Measurements from ENCODE around the gene IL13. TPM values are rescaled to one million over a fixed set of nuclear protein-coding genes. Genes with fewer than 3 reads are reported as not detected.
"Not testable (repeated sequence)": the region's sequence is repeated elsewhere in the genome, so short reads cannot be mapped to it uniquely, and the experiment has no call there.

The IL13 gene
- total and polyA plus RNA-seq, 12 donors, result 0.06 to 0.61 (median 0.21) TPM; not detected in 8

DNA sequence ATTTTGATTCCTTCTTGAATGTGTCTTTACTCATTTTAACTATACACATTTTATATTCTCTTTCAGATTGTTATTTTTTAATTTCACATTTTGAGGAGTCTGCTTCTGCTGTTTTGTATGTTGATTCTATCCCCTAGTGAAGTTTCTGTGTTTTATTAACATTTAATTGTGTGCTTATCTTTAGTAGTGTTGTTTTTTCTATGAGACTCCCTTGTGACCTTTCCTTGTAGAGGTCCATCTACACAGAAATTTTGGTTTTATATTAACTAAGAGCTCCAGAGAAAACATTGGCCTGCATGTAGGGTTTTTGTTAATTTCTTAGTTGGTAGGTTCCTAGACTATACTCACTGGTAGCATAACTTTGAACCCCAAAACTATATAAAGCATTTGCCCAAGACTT, 35.4 kb upstream of the IL13 start:
- H3K27ac ChIP-seq, result no peak overlapping the region
- no peaks in the 10 kb centered on the region for H3K9me3 ChIP-seq (replicated peaks in 1 of 3)
- H3K36me3 ChIP-seq (replicated peaks in 1 of 2), result peaks cover 0 to 23% of the 10 kb centered on the region in 2 donors
- no peaks in the 10 kb centered on the region for H3K27me3 ChIP-seq
- H3K4me3 ChIP-seq, result no peak overlapping the region
- intact Hi-C loops (cut with DNase I), result no loop called here
- no peaks in the 10 kb centered on the region for H3K4me1 ChIP-seq (replicated peaks in 1 of 2)
- no peak for TF ChIP-seq POLR2A (IDR thresholded peaks at IDR 0.05)
- TF ChIP-seq, protein P1, sequence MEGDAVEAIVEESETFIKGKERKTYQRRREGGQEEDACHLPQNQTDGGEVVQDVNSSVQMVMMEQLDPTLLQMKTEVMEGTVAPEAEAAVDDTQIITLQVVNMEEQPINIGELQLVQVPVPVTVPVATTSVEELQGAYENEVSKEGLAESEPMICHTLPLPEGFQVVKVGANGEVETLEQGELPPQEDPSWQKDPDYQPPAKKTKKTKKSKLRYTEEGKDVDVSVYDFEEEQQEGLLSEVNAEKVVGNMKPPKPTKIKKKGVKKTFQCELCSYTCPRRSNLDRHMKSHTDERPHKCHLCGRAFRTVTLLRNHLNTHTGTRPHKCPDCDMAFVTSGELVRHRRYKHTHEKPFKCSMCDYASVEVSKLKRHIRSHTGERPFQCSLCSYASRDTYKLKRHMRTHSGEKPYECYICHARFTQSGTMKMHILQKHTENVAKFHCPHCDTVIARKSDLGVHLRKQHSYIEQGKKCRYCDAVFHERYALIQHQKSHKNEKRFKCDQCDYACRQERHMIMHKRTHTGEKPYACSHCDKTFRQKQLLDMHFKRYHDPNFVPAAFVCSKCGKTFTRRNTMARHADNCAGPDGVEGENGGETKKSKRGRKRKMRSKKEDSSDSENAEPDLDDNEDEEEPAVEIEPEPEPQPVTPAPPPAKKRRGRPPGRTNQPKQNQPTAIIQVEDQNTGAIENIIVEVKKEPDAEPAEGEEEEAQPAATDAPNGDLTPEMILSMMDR (IDR thresholded peaks at IDR 0.05), result no peak
- DNase-seq, result no peak

GRCh38 chr5:132627470-132627869, 30.5 kb upstream of the IL13 start:
- 92 to 94% (median 93%) methylated on average over 2 of the region's 2 CpGs for WGBS, 4 donors

GRCh38 chr5:132628814-132629213, 29.2 kb upstream of the IL13 start:
- TF ChIP-seq, protein P1 (IDR thresholded peaks at IDR 0.05), result no peak
- no peak for TF ChIP-seq POLR2A (IDR thresholded peaks at IDR 0.05)
- no peak for DNase-seq
- no peaks in the 10 kb centered on the region for H3K9me3 ChIP-seq (replicated peaks in 1 of 3)
- H3K27ac ChIP-seq, result no peak overlapping the region
- intact Hi-C loops (cut with DNase I), result no loop called here
- H3K27me3 ChIP-seq, result no peaks in the 10 kb centered on the region
- no peak overlapping the region for H3K4me3 ChIP-seq
- no peaks in the 10 kb centered on the region for H3K4me1 ChIP-seq (replicated peaks in 1 of 2)
- 95 to 100% (median 98%) methylated on average over 2 of the region's 2 CpGs for WGBS, 4 donors
- H3K36me3 ChIP-seq (replicated peaks in 1 of 2), result peaks cover 0 to 6% of the 10 kb centered on the region in 2 donors

More at GRCh38 chr5:132627470-132627869, 30.5 kb upstream of the IL13 start:
- DNase-seq, result no peak
- intact Hi-C loops (cut with DNase I), result no loop called here
- Histone ChIP-seq H3K9me3 (replicated peaks in 1 of 3) (no peaks in the 10 kb centered on the region), H3K27me3 (no peaks in the 10 kb centered on the region), H3K4me1 (replicated peaks in 1 of 2) (no peaks in the 10 kb centered on the region), H3K36me3 (replicated peaks in 1 of 2) (peaks cover 0 to 6% of the 10 kb centered on the region in 2 donors), H3K27ac (no peak overlapping the region), H3K4me3 (no peak overlapping the region)
- TF ChIP-seq, protein P1 (IDR thresholded peaks at IDR 0.05), result no peak
- no peak for TF ChIP-seq POLR2A (IDR thresholded peaks at IDR 0.05)

DNA sequence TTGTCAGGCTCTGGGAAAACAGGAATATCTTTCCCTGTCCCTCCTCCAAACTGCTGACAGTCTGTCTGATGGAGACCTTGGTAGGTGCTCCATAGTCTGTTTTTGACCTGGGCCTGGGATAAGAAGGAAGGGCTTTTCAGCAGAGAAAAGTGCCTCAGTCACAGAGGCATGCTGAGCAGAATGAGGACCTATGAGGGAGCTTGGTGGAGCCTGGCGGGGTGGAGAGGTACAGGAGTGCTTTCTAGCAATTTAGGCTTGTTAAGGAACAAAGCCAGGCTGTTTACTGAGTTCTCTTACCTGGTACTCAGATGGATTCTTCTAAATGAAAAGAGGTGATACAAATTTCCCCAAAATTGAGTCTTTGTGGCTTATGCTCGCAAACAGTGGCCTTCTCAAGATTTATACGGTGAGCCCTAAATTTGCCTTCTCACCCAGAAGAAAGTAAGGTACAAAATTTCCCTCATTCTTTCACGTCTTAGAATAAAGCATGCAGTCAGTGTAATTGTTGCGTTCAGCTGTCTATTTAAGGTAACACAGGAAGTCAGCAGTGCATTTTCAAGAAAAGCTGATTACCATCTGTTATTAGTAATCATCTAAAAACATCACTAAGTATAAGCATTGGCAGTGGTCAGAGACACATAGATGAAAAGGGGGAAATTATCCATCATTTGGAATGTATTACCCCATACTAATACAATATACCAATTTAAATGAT, 28.6 kb upstream of the IL13 start:
- no peak for DNase-seq
- TF ChIP-seq, protein P1 (IDR thresholded peaks at IDR 0.05), result no peak
- no peak for TF ChIP-seq POLR2A (IDR thresholded peaks at IDR 0.05)
- H3K4me3 ChIP-seq, result no peak overlapping the region
- intact Hi-C loops (cut with DNase I), result no loop called here
- H3K27ac ChIP-seq, result no peak overlapping the region
- no peaks in the 10 kb centered on the region for H3K4me1 ChIP-seq (replicated peaks in 1 of 2)
- H3K27me3 ChIP-seq, result no peaks in the 10 kb centered on the region
- H3K9me3 ChIP-seq (replicated peaks in 1 of 3), result no peaks in the 10 kb centered on the region
- peaks cover 0 to 6% of the 10 kb centered on the region in 2 donors for H3K36me3 ChIP-seq (replicated peaks in 1 of 2)
- WGBS, 4 donors, result 89 to 98% (median 92%) methylated on average over 5 of the region's 5 CpGs

- H3K36me3 ChIP-seq (replicated peaks in 1 of 2), result peaks cover 0 to 16% of the 10 kb centered on the region in 2 donors
- intact Hi-C loops (cut with DNase I); H3K4me1 ChIP-seq (replicated peaks in 1 of 2); DNase-seq; H3K27me3 ChIP-seq; H3K4me3 ChIP-seq; H3K9me3 ChIP-seq (replicated peaks in 1 of 3); H3K27ac ChIP-seq: not testable (repeated sequence)
- WGBS, 4 donors, result 96 to 99% (median 98%) methylated on average over 4 of the region's 4 CpGs
These were observed 24.4 kb upstream of the IL13 start for GRCh38 chr5:132633587-132633986.
